ENCODE results near the gene DROSHA.
"Not testable (repeated sequence)": the region's sequence is repeated elsewhere in the genome, so short reads cannot be mapped to it uniquely, and the experiment has no call there.

Gene DROSHA

GRCh38 chr5:31556461-31556860 lies 24.6 kb upstream of the DROSHA start:
- H3K27me3 ChIP-seq (ENCODE audit: control insufficient read depth, insufficient read depth, low read length), result no peaks in the 10 kb centered on the region
- H3K9ac ChIP-seq (ENCODE audit: low read depth, low read length), result no peak overlapping the region
- H3K4me2 ChIP-seq (ENCODE audit: low read length), result no peak overlapping the region
- peaks cover 12% of the 10 kb centered on the region for H3K4me1 ChIP-seq (ENCODE audit: control insufficient read depth, insufficient read depth, low read length)
- peaks cover 28% of the 10 kb centered on the region for H3K36me3 ChIP-seq (ENCODE audit: insufficient read depth, low read length)
- H3K4me3 ChIP-seq (ENCODE audit: low read length), result no peak overlapping the region
- no peaks in the 10 kb centered on the region for H3K9me3 ChIP-seq (replicated peaks; ENCODE audit: low read length)

- Histone ChIP-seq H3K4me1 (ENCODE audit: control insufficient read depth, insufficient read depth, low read length) (peaks cover 12% of the 10 kb centered on the region), H3K9me3 (replicated peaks; ENCODE audit: low read length) (no peaks in the 10 kb centered on the region), H3K36me3 (ENCODE audit: insufficient read depth, low read length) (peaks cover 34% of the 10 kb centered on the region), H3K9ac (ENCODE audit: low read depth, low read length) (no peak overlapping the region), H3K4me3 (ENCODE audit: low read length) (no peak overlapping the region), H3K27me3 (ENCODE audit: control insufficient read depth, insufficient read depth, low read length) (no peaks in the 10 kb centered on the region), H3K4me2 (ENCODE audit: low read length) (no peak overlapping the region)
These were observed 22.7 kb upstream of the DROSHA start for GRCh38 chr5:31554552-31554951.

GRCh38 chr5:31553863-31554262 lies 22.0 kb upstream of the DROSHA start:
- Histone ChIP-seq H3K4me1 (ENCODE audit: control insufficient read depth, insufficient read depth, low read length) (peaks cover 12% of the 10 kb centered on the region), H3K9ac (ENCODE audit: low read depth, low read length) (no peak overlapping the region), H3K4me3 (ENCODE audit: low read length) (no peak overlapping the region), H3K9me3 (replicated peaks; ENCODE audit: low read length) (no peaks in the 10 kb centered on the region), H3K36me3 (ENCODE audit: insufficient read depth, low read length) (peaks cover 34% of the 10 kb centered on the region), H3K27me3 (ENCODE audit: control insufficient read depth, insufficient read depth, low read length) (no peaks in the 10 kb centered on the region), H3K4me2 (ENCODE audit: low read length) (peak overlapping the region; percentile 3)

- H3K9me3 ChIP-seq (replicated peaks; ENCODE audit: low read length), result no peaks in the 10 kb centered on the region
- H3K9ac ChIP-seq (ENCODE audit: low read depth, low read length), result no peak overlapping the region
- H3K27me3 ChIP-seq (ENCODE audit: control insufficient read depth, insufficient read depth, low read length), result no peaks in the 10 kb centered on the region
- H3K4me2 ChIP-seq (ENCODE audit: low read length), result no peak overlapping the region
- H3K36me3 ChIP-seq (ENCODE audit: insufficient read depth, low read length), result peaks cover 41% of the 10 kb centered on the region
- H3K4me3 ChIP-seq (ENCODE audit: low read length), result no peak overlapping the region
- peaks cover 12% of the 10 kb centered on the region for H3K4me1 ChIP-seq (ENCODE audit: control insufficient read depth, insufficient read depth, low read length)
These were observed 20.0 kb upstream of the DROSHA start for GRCh38 chr5:31551878-31552277.

GRCh38 chr5:31549114-31549513 lies 17.2 kb upstream of the DROSHA start:
- not testable (repeated sequence) for H3K27me3 ChIP-seq (ENCODE audit: control insufficient read depth, insufficient read depth, low read length); H3K4me1 ChIP-seq (ENCODE audit: control insufficient read depth, insufficient read depth, low read length); H3K9me3 ChIP-seq (replicated peaks; ENCODE audit: low read length); H3K4me2 ChIP-seq (ENCODE audit: low read length); H3K9ac ChIP-seq (ENCODE audit: low read depth, low read length); H3K4me3 ChIP-seq (ENCODE audit: low read length)
- H3K36me3 ChIP-seq (ENCODE audit: insufficient read depth, low read length), result peaks cover 48% of the 10 kb centered on the region

GRCh38 chr5:31537851-31538250 lies 6.0 kb upstream of the DROSHA start:
- Histone ChIP-seq H3K9ac (ENCODE audit: low read depth, low read length) (peak overlapping the region; percentile 28), H3K4me1 (ENCODE audit: control insufficient read depth, insufficient read depth, low read length) (peaks cover 11% of the 10 kb centered on the region), H3K9me3 (replicated peaks; ENCODE audit: low read length) (no peaks in the 10 kb centered on the region), H3K27me3 (ENCODE audit: control insufficient read depth, insufficient read depth, low read length) (no peaks in the 10 kb centered on the region), H3K4me2 (ENCODE audit: low read length) (peak overlapping the region; percentile 9), H3K4me3 (ENCODE audit: low read length) (no peak overlapping the region), H3K36me3 (ENCODE audit: insufficient read depth, low read length) (peaks cover 70% of the 10 kb centered on the region)

- H3K9ac ChIP-seq (ENCODE audit: low read depth, low read length), result peak overlapping the region; percentile 28
- H3K4me1 ChIP-seq (ENCODE audit: control insufficient read depth, insufficient read depth, low read length), result peaks cover 11% of the 10 kb centered on the region
- no peaks in the 10 kb centered on the region for H3K27me3 ChIP-seq (ENCODE audit: control insufficient read depth, insufficient read depth, low read length)
- H3K4me3 ChIP-seq (ENCODE audit: low read length), result no peak overlapping the region
- H3K36me3 ChIP-seq (ENCODE audit: insufficient read depth, low read length), result peaks cover 66% of the 10 kb centered on the region
- H3K4me2 ChIP-seq (ENCODE audit: low read length), result no peak overlapping the region
- H3K9me3 ChIP-seq (replicated peaks; ENCODE audit: low read length), result no peaks in the 10 kb centered on the region
These were observed 5.5 kb upstream of the DROSHA start for GRCh38 chr5:31537349-31537748.

GRCh38 chr5:31536873-31537272 lies 5.0 kb upstream of the DROSHA start:
- Histone ChIP-seq H3K36me3 (ENCODE audit: insufficient read depth, low read length) (peaks cover 65% of the 10 kb centered on the region), H3K9me3 (replicated peaks; ENCODE audit: low read length) (no peaks in the 10 kb centered on the region), H3K9ac (ENCODE audit: low read depth, low read length) (no peak overlapping the region), H3K4me2 (ENCODE audit: low read length) (no peak overlapping the region), H3K4me1 (ENCODE audit: control insufficient read depth, insufficient read depth, low read length) (peaks cover 11% of the 10 kb centered on the region), H3K4me3 (ENCODE audit: low read length) (no peak overlapping the region), H3K27me3 (ENCODE audit: control insufficient read depth, insufficient read depth, low read length) (no peaks in the 10 kb centered on the region)

- no peak overlapping the region for H3K4me3 ChIP-seq (ENCODE audit: low read length)
- H3K9ac ChIP-seq (ENCODE audit: low read depth, low read length), result no peak overlapping the region
- peaks cover 22% of the 10 kb centered on the region for H3K4me1 ChIP-seq (ENCODE audit: control insufficient read depth, insufficient read depth, low read length)
- H3K9me3 ChIP-seq (replicated peaks; ENCODE audit: low read length), result no peaks in the 10 kb centered on the region
- H3K27me3 ChIP-seq (ENCODE audit: control insufficient read depth, insufficient read depth, low read length), result no peaks in the 10 kb centered on the region
- no peak overlapping the region for H3K4me2 ChIP-seq (ENCODE audit: low read length)
- peaks cover 48% of the 10 kb centered on the region for H3K36me3 ChIP-seq (ENCODE audit: insufficient read depth, low read length)
These were observed 2.7 kb upstream of the DROSHA start for GRCh38 chr5:31534527-31535046.

GRCh38 chr5:31531543-31531887 lies 378 bp downstream of the DROSHA start:
- Histone ChIP-seq H3K4me1 (ENCODE audit: control insufficient read depth, insufficient read depth, low read length) (peaks cover 22% of the 10 kb centered on the region), H3K4me3 (ENCODE audit: low read length) (peak overlapping the region; percentile 84), H3K9me3 (replicated peaks; ENCODE audit: low read length) (no peaks in the 10 kb centered on the region), H3K27me3 (ENCODE audit: control insufficient read depth, insufficient read depth, low read length) (no peaks in the 10 kb centered on the region), H3K36me3 (ENCODE audit: insufficient read depth, low read length) (peaks cover 51% of the 10 kb centered on the region), H3K9ac (ENCODE audit: low read depth, low read length) (peak overlapping the region; percentile 92), H3K4me2 (ENCODE audit: low read length) (peak overlapping the region; percentile 92)

- Histone ChIP-seq H3K27me3 (ENCODE audit: control insufficient read depth, insufficient read depth, low read length) (no peaks in the 10 kb centered on the region), H3K9ac (ENCODE audit: low read depth, low read length) (peak overlapping the region; percentile 92), H3K4me2 (ENCODE audit: low read length) (peak overlapping the region; percentile 92), H3K4me3 (ENCODE audit: low read length) (peak overlapping the region; percentile 84), H3K36me3 (ENCODE audit: insufficient read depth, low read length) (peaks cover 52% of the 10 kb centered on the region), H3K9me3 (replicated peaks; ENCODE audit: low read length) (no peaks in the 10 kb centered on the region), H3K4me1 (ENCODE audit: control insufficient read depth, insufficient read depth, low read length) (peaks cover 22% of the 10 kb centered on the region)
These were observed 1.2 kb downstream of the DROSHA start for GRCh38 chr5:31530541-31531265.

- Histone ChIP-seq H3K4me3 (ENCODE audit: low read length) (no peak overlapping the region), H3K4me1 (ENCODE audit: control insufficient read depth, insufficient read depth, low read length) (no peaks in the 10 kb centered on the region), H3K9ac (ENCODE audit: low read depth, low read length) (no peak overlapping the region), H3K27me3 (ENCODE audit: control insufficient read depth, insufficient read depth, low read length) (no peaks in the 10 kb centered on the region), H3K4me2 (ENCODE audit: low read length) (no peak overlapping the region), H3K9me3 (replicated peaks; ENCODE audit: low read length) (no peaks in the 10 kb centered on the region), H3K36me3 (ENCODE audit: insufficient read depth, low read length) (peaks cover 72% of the 10 kb centered on the region)
These were observed 8.9 kb downstream of the DROSHA start for GRCh38 chr5:31523041-31523440.

All from skeletal muscle satellite cell (primary cell).